Prostate gland (tissue), 2 donors: Measurements from ENCODE around the gene MAD1L1. TPM values are rescaled to one million over a fixed set of nuclear protein-coding genes. Genes with fewer than 3 reads are reported as not detected.

Experiments used
- DNase-seq: peaks from one replicate; pipeline ENCODE4 v3.0.0-alpha.2; 2019; ENCODE audit warnings: low spot score
- H3K27ac ChIP-seq, 2 donors: fragments of 200-600 bp; sonication (generic); 2 replicates each; pipeline ENCODE4 v1.5.1; 2017 to 2019
- H3K27me3 ChIP-seq: fragments of 200-600 bp; sonication (generic); replicated peaks from 2 replicates; pipeline ENCODE4 v1.5.1; 2019; ENCODE audit not compliant: insufficient read depth
- H3K36me3 ChIP-seq, 2 donors: fragments of 200-600 bp; sonication (generic); 1 replicate in 1 of 2; 2 replicates in 1 of 2; pipeline versions ENCODE4 v1.5.1 to v1.8.1; 2017 to 2019
- H3K4me1 ChIP-seq: fragments of 200-600 bp; sonication (generic); replicated peaks from 2 replicates; pipeline ENCODE4 v1.5.1; 2019
- H3K4me3 ChIP-seq, 2 donors: fragments of 200-600 bp; sonication (generic); 2 replicates each; pipeline ENCODE4 v1.5.1; 2017 to 2019
- H3K9me3 ChIP-seq: fragments of 200-600 bp; sonication (generic); 2 replicates; pipeline ENCODE4 v1.5.1; 2017
- POLR2A ChIP-seq: fragments of 450-650 bp; IDR thresholded peaks from one replicate; pipeline ENCODE4 v1.6.1; 2016; ENCODE audit warnings: antibody characterized with exemption, mild to moderate bottlenecking
- POLR2AphosphoS5 ChIP-seq: sonication (generic); formaldehyde crosslinking; IDR thresholded peaks from one replicate; pipeline ENCODE4 v1.6.1; 2017; ENCODE audit warnings: antibody characterized with exemption
- WGBS: methylation state at CpG from one replicate; pipeline ENCODE4 v1.1.5; 2018; 5-methylcytosine and 5-hydroxymethylcytosine counted together
- intact Hi-C: fragments of 100-400 bp; cut with DNase I; formaldehyde crosslinking; loops from one replicate; pipeline ENCODE4 v1.14.2; 2022
- total RNA-seq, 2 donors: library from RNA; depleted of rRNA; stranded (reverse); fragments of >200 nt; gene quantifications; one replicate each; pipeline ENCODE4 v1.1.0, GENCODE V29; 2016
- TF ChIP-seq, protein P1 (sequence below), 4 experiments: fragments of 200-600 bp in 2 of 4; fragments of 450-650 bp in 2 of 4; sonication (generic) in 2 of 4; IDR thresholded peaks; 1 replicate in 3 of 4; 2 replicates in 1 of 4; pipeline ENCODE4 v1.5.1; 2016 to 2019; ENCODE audit warnings: antibody characterized with exemption in 4 of 4, mild to moderate bottlenecking in 2 of 4, moderate library complexity in 2 of 4

The MAD1L1 gene
- total RNA-seq, 2 donors from 2014 or later, result 79.3 to 91.9 TPM

GRCh38 chr7:2050511-2050866 is 182.3 kb downstream of the MAD1L1 start:
- 89% methylated on average over 4 of the region's 7 CpGs for WGBS
- DNase-seq, result no peak
- H3K4me3 ChIP-seq, result no peak overlapping the region
- no peaks in the 10 kb centered on the region for H3K36me3 ChIP-seq
- H3K27ac ChIP-seq, result no peak overlapping the region
- intact Hi-C loops, result no loop called here
- no peaks in the 10 kb centered on the region for H3K4me1 ChIP-seq
- TF ChIP-seq POLR2AphosphoS5 (no peak), POLR2A (no peak)
- TF ChIP-seq, protein P1, sequence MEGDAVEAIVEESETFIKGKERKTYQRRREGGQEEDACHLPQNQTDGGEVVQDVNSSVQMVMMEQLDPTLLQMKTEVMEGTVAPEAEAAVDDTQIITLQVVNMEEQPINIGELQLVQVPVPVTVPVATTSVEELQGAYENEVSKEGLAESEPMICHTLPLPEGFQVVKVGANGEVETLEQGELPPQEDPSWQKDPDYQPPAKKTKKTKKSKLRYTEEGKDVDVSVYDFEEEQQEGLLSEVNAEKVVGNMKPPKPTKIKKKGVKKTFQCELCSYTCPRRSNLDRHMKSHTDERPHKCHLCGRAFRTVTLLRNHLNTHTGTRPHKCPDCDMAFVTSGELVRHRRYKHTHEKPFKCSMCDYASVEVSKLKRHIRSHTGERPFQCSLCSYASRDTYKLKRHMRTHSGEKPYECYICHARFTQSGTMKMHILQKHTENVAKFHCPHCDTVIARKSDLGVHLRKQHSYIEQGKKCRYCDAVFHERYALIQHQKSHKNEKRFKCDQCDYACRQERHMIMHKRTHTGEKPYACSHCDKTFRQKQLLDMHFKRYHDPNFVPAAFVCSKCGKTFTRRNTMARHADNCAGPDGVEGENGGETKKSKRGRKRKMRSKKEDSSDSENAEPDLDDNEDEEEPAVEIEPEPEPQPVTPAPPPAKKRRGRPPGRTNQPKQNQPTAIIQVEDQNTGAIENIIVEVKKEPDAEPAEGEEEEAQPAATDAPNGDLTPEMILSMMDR (IDR thresholded peaks at IDR 0.05), result no peak
- no peaks in the 10 kb centered on the region for H3K27me3 ChIP-seq
- H3K9me3 ChIP-seq, result no peaks in the 10 kb centered on the region

- H3K4me3 ChIP-seq, result no peak overlapping the region
- no peak for DNase-seq
- H3K27me3 ChIP-seq, result no peaks in the 10 kb centered on the region
- 92% methylated on average over 36 of the region's 37 CpGs for WGBS
- no peaks in the 10 kb centered on the region for H3K36me3 ChIP-seq
- TF ChIP-seq POLR2A, result no peak
- no peak for TF ChIP-seq POLR2AphosphoS5
- TF ChIP-seq, protein P1 (IDR thresholded peaks at IDR 0.05), result no peak
- H3K27ac ChIP-seq, result no peak overlapping the region
- intact Hi-C loops, result no loop called here
- H3K4me1 ChIP-seq, result no peaks in the 10 kb centered on the region
- H3K9me3 ChIP-seq, result no peaks in the 10 kb centered on the region
These were observed 182.8 kb downstream of the MAD1L1 start for GRCh38 chr7:2049782-2050510.

DNA sequence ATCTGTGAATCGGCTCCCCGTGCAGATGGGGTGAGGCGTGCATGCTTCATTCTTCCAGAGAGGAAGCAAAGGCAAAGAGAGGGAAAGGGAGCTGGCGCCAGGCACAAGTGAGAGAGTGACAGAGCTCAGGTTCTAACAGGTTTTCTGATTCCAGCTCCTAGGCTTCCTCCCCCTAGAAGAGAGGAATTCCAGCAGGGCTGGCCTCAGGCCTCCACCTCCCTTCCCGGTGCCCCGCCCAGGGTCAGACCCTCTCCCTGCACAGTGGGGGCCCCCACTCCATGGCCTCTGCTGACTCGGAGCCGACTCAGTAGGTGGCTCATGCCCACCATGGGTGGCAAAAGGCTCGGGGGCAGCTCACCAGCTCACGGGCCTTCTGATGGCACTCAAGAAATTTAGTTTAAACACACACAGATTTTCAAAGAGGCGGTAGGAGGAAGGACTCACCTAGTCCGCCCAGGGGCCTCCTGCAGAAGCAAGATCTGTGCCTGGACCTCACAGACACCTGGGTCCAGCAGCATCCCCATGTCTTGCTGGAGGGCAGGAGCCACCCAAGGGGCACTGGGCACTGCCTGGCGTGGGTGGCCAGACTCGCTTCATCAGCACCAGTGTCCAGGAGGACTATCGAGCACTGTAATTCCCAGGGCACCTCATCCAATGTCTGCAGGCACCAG is 183.5 kb downstream of the MAD1L1 start:
- no peak overlapping the region for H3K27ac ChIP-seq
- 69% methylated on average over 15 of the region's 15 CpGs for WGBS
- no peak for DNase-seq
- TF ChIP-seq POLR2A (no peak), POLR2AphosphoS5 (no peak)
- TF ChIP-seq, protein P1 (IDR thresholded peaks at IDR 0.05), result no peak
- H3K4me3 ChIP-seq, result no peak overlapping the region
- H3K36me3 ChIP-seq, result no peaks in the 10 kb centered on the region
- H3K9me3 ChIP-seq, result no peaks in the 10 kb centered on the region
- intact Hi-C loops, result no loop called here
- no peaks in the 10 kb centered on the region for H3K27me3 ChIP-seq
- no peaks in the 10 kb centered on the region for H3K4me1 ChIP-seq

- H3K9me3 ChIP-seq, result no peaks in the 10 kb centered on the region
- 73% methylated on average over 11 of the region's 11 CpGs for WGBS
- H3K36me3 ChIP-seq, result no peaks in the 10 kb centered on the region
- no peak for TF ChIP-seq POLR2AphosphoS5
- TF ChIP-seq POLR2A, result no peak
- TF ChIP-seq, protein P1 (IDR thresholded peaks at IDR 0.05), result no peak
- DNase-seq, result no peak
- no peaks in the 10 kb centered on the region for H3K27me3 ChIP-seq
- H3K27ac ChIP-seq, result no peak overlapping the region
- H3K4me1 ChIP-seq, result no peaks in the 10 kb centered on the region
- no peak overlapping the region for H3K4me3 ChIP-seq
- intact Hi-C loops, result no loop called here
These were observed 184.2 kb downstream of the MAD1L1 start for GRCh38 chr7:2048531-2048930.

- no peaks in the 10 kb centered on the region for H3K36me3 ChIP-seq
- TF ChIP-seq, protein P1 (IDR thresholded peaks at IDR 0.05), result no peak
- no peak for TF ChIP-seq POLR2A
- no peak for TF ChIP-seq POLR2AphosphoS5
- H3K27me3 ChIP-seq, result no peaks in the 10 kb centered on the region
- intact Hi-C loops, result no loop called here
- no peak for DNase-seq
- H3K4me1 ChIP-seq, result no peaks in the 10 kb centered on the region
- WGBS, result 91% methylated on average over 17 of the region's 17 CpGs
- no peak overlapping the region for H3K4me3 ChIP-seq
- no peak overlapping the region for H3K27ac ChIP-seq
- no peaks in the 10 kb centered on the region for H3K9me3 ChIP-seq
These were observed 184.7 kb downstream of the MAD1L1 start for GRCh38 chr7:2048006-2048405.
